DOHH2 (cell line): ENCODE measurements around the gene ANXA8.

Experiments
- H3F3A ChIP-seq: fragments of 200-600 bp; sonication (generic), shearing (Covaris generic); 2 replicates; pipeline ENCODE4 v1.6.0; 2016; ENCODE audit warnings: antibody characterized with exemption, mild to moderate bottlenecking; ENCODE audit not compliant: control insufficient read depth, insufficient read depth
- H3K27ac ChIP-seq: fragments of 200-600 bp; sonication (generic); 2 replicates; pipeline ENCODE4 v1.5.1; 2014; ENCODE audit warnings: low read depth, mild to moderate bottlenecking, low read length, moderate library complexity
- H3K27me3 ChIP-seq: fragments of 200-600 bp; sonication (generic); 2 replicates; pipeline ENCODE4 v1.6.1; 2014; ENCODE audit warnings: mild to moderate bottlenecking, low read length, mixed read lengths; ENCODE audit not compliant: control insufficient read depth
- H3K36me3 ChIP-seq: fragments of 200-600 bp; sonication (generic); 2 replicates; pipeline ENCODE4 v1.6.1; 2014; ENCODE audit warnings: mild to moderate bottlenecking, low read length, moderate library complexity, mixed read lengths; ENCODE audit not compliant: control insufficient read depth
- H3K4me1 ChIP-seq: fragments of 200-600 bp; sonication (generic); 2 replicates; pipeline ENCODE4 v1.6.1; 2014; ENCODE audit warnings: mild to moderate bottlenecking, low read length, mixed read lengths; ENCODE audit not compliant: control insufficient read depth
- H3K4me2 ChIP-seq: fragments of 200-600 bp; sonication (generic); 2 replicates; pipeline ENCODE4 v1.6.0; 2014; ENCODE audit warnings: mild to moderate bottlenecking, low read length, moderate library complexity
- H3K4me3 ChIP-seq: fragments of 200-600 bp; sonication (generic); 2 replicates; pipeline ENCODE4 v1.5.1; 2014; ENCODE audit warnings: mild to moderate bottlenecking, low read length, mixed read lengths
- H3K79me2 ChIP-seq: fragments of 200-600 bp; sonication (generic); 2 replicates; pipeline ENCODE4 v1.6.1; 2014; ENCODE audit warnings: mild to moderate bottlenecking, low read length, mixed read lengths; ENCODE audit not compliant: control insufficient read depth
- H3K9me2 ChIP-seq: fragments of 200-600 bp; sonication (generic); replicated peaks from 2 replicates; pipeline ENCODE4 v1.6.1; 2014; ENCODE audit warnings: mild to moderate bottlenecking, low read length, mixed read lengths; ENCODE audit not compliant: control insufficient read depth
- H3K9me3 ChIP-seq: fragments of 200-600 bp; sonication (generic); 2 replicates; pipeline ENCODE4 v1.6.1; 2014; ENCODE audit warnings: antibody characterized with exemption, low read length, mixed read lengths; ENCODE audit not compliant: control insufficient read depth, insufficient read depth
- H4K20me1 ChIP-seq: fragments of 200-600 bp; sonication (generic); 2 replicates; pipeline ENCODE4 v1.6.0; 2014; ENCODE audit warnings: low read depth, mild to moderate bottlenecking, antibody characterized with exemption, low read length, moderate library complexity; ENCODE audit not compliant: control insufficient read depth, insufficient read depth
- CTCF ChIP-seq: fragments of 200-600 bp; sonication (generic); IDR thresholded peaks from one replicate; pipeline ENCODE4 v1.5.1; 2014; ENCODE audit warnings: antibody characterized with exemption, mild to moderate bottlenecking, low read depth, low read length; ENCODE audit not compliant: poor library complexity, severe bottlenecking
- EZH2phosphoT487 ChIP-seq: fragments of 200-600 bp; sonication (generic); IDR thresholded peaks from 2 replicates; pipeline ENCODE4 v1.6.1; 2017; ENCODE audit warnings: borderline replicate concordance, mild to moderate bottlenecking, antibody characterized with exemption, low read length, moderate library complexity, mixed read lengths

The ANXA8 gene

GRCh38 chr10:47449979-47450378 is 33.9 kb downstream of the ANXA8 start:
- Histone ChIP-seq H3K9me2 (no peaks in the 10 kb centered on the region), H3K27ac (no peak overlapping the region), H3K4me3 (no peak overlapping the region), H3K79me2 (no peaks in the 10 kb centered on the region), H3K9me3 (no peaks in the 10 kb centered on the region), H3K36me3 (no peaks in the 10 kb centered on the region), H3K4me2 (no peak overlapping the region), H3K4me1 (no peaks in the 10 kb centered on the region), H3F3A (no peaks in the 10 kb centered on the region), H3K27me3 (no peaks in the 10 kb centered on the region), H4K20me1 (no peaks in the 10 kb centered on the region)
- TF ChIP-seq EZH2phosphoT487: no peak
- TF ChIP-seq CTCF: no peak

- H3K4me3 ChIP-seq: no peak overlapping the region
- H3K9me2 ChIP-seq: no peaks in the 10 kb centered on the region
- no peaks in the 10 kb centered on the region for H3K4me1 ChIP-seq
- H3K27me3 ChIP-seq: no peaks in the 10 kb centered on the region
- TF ChIP-seq EZH2phosphoT487 (no peak), CTCF (no peak)
- H4K20me1 ChIP-seq: no peaks in the 10 kb centered on the region
- no peak overlapping the region for H3K4me2 ChIP-seq
- no peaks in the 10 kb centered on the region for H3K36me3 ChIP-seq
- H3F3A ChIP-seq: no peaks in the 10 kb centered on the region
- H3K27ac ChIP-seq: no peak overlapping the region
- no peaks in the 10 kb centered on the region for H3K9me3 ChIP-seq
- no peaks in the 10 kb centered on the region for H3K79me2 ChIP-seq
Measured at GRCh38 chr10:47449102-47449978, 34.6 kb downstream of the ANXA8 start.

- Histone ChIP-seq H3K9me2 (no peaks in the 10 kb centered on the region), H3K27me3 (no peaks in the 10 kb centered on the region), H3K9me3 (no peaks in the 10 kb centered on the region), H3K36me3 (no peaks in the 10 kb centered on the region), H3K4me2 (no peak overlapping the region), H3F3A (no peaks in the 10 kb centered on the region), H3K4me1 (no peaks in the 10 kb centered on the region), H3K4me3 (no peak overlapping the region), H3K79me2 (no peaks in the 10 kb centered on the region), H3K27ac (no peak overlapping the region), H4K20me1 (no peaks in the 10 kb centered on the region)
- no peak for TF ChIP-seq CTCF
- no peak for TF ChIP-seq EZH2phosphoT487
Measured at GRCh38 chr10:47447705-47448104, 36.2 kb downstream of the ANXA8 start.
